COLO668 (cell line): ENCODE results near the gene LRRC30.

ENCODE experiments used
- DNase-seq: peaks from one replicate; lab custom pipeline; 2025; ENCODE audit not compliant: unreplicated experiment; lab: John Stamatoyannopoulos, UW

LRRC30 gene

GRCh38 chr18:7236933-7237332 lies 6.0 kb downstream of the LRRC30 start:
- no peak for DNase-seq

- DNase-seq, result no peak
Observed at GRCh38 chr18:7237673-7238272, 6.9 kb downstream of the LRRC30 start.

DNA sequence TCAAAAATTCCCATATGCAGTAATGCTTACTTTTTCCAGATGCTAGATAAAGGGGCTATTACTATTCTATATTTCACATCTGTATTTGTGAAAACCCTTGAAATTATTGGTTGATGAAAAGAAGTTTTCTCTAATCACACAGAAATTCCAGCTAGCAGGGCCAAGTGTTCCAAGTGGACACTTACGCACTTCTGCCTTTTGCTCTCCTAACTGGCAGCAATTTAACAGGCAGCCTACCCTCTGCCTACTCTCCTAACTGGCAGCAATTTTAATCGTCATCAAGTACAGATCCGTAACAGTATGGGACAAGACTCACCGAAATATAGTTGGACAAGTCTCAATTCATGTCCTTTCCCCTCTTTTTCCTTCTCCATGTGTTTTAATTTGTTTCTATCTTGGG lies 12.0 kb downstream of the LRRC30 start:
- DNase-seq, result no peak

- no peak for DNase-seq
Observed at GRCh38 chr18:7248877-7249276, 18.0 kb downstream of the LRRC30 start.

DNA sequence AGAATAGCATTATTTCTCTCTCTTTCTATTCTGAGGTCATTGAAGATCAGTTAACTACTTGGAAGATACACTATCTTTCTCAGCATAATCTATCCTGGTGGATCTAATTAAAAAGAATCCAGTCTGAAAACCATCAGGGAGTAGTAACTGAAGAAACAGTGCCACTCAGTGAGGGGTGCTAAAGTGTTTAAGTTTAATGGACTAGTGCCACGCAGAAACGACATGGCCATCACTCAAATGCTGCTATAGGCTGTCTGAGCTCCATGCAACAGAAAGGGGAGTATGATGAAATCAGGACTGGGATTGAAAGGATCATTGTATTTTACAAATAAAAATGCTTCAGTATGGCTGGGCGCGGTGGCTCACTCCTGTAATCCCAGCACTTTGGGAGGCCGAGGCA lies 23.3 kb downstream of the LRRC30 start:
- no peak for DNase-seq

DNA sequence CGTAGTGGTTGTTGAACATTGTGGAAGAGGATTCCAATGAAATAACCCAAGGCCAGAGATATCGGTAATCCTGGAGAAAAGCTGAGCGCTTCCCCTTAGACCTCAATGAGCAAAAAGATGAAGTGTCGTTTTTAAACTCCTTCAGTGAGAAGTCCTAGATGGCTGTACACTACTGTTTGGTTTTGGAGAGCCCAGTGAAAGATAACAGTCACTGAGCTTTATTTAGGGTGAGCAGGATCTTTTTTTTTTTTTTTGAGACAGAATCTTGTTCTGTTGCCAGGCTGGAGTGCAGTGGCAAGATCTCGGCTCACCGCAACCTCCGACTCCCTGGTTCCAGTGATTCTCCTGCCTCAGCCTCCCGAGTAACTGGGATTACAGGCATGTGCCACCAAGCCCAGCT lies 24.2 kb downstream of the LRRC30 start:
- no peak for DNase-seq

GRCh38 chr18:7255643-7256042 lies 24.8 kb downstream of the LRRC30 start:
- no peak for DNase-seq

- DNase-seq, result no peak
Observed at GRCh38 chr18:7256618-7257425, 25.9 kb downstream of the LRRC30 start.

GRCh38 chr18:7257426-7257740 lies 26.5 kb downstream of the LRRC30 start:
- DNase-seq, result no peak

- DNase-seq, result no peak
Observed at GRCh38 chr18:7259475-7259874, 28.6 kb downstream of the LRRC30 start.

GRCh38 chr18:7261199-7261598 lies 30.3 kb downstream of the LRRC30 start:
- no peak for DNase-seq

DNA sequence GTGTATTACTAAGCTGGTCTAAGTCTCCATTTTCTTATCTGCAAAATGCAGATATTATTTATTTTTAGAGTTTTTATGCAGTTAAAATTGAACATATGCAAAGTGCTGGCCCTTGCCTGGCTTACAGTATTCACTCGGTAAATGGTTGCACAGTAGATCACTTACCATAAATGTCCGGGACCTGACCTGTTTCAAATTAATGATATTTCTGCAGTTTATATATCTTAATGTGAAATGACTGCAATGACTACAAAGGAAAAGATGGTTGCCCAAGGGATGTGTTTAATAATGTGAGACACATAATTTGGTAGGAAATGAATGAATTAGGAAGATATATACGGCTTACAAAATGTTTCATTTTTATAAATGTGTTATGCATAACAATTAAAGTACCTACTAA lies 37.1 kb downstream of the LRRC30 start:
- no peak for DNase-seq

DNA sequence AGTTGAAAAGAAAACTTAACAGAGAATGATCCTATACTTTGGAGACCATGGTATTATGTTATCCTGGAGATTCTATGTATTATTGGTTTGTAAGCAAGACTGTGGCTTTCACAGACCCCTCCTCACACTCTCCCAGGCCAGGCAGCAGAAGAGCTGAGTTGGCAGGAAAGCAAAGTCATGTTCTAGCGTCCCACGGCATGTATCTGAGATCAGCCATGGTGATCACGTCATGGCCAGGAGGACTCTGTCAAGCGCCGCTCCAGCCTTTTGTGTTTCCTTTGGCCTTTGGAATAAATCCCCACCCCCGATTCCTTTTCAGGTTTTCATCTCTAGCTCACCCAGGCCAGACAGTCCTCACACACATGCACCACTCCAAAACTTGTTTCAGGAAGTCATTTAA lies 39.1 kb downstream of the LRRC30 start:
- DNase-seq, result no peak

GRCh38 chr18:7272311-7273049 lies 41.6 kb downstream of the LRRC30 start:
- peak; percentile 61 for DNase-seq

DNA sequence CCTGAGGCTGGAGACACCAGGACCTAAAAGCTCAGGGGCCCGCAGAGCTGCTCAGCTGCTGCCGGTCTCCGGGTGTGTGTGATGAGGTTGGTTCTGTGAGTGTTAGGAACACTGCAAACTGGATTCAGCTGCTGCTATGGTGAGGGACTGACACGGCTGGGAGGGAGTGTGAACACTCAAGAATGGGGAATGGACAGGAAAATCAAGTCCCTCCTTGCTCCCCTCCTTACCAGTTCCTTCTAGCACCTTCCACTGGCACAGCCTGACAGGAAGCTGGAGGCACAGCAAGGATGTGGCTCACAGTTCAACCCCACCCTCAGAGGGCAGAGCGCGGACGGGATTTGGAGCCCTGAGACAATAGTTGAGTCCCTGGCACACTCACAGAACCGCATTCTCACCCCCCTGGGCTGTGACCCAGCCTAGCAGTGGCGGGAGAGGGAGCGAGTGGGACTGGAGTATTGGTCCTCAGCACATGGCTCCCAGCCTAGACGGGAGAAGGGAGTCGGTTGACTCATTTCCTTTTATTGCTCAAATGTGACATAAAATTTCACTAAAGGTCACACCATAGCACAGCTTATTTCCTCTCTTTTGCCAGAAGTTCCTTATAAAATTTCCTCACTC lies 42.5 kb downstream of the LRRC30 start:
- no peak for DNase-seq

GRCh38 chr18:7281579-7281978 lies 50.7 kb downstream of the LRRC30 start:
- DNase-seq, result no peak
